Nephron progenitor cell (in vitro differentiated cells): ENCODE data around the gene WDR88.

Experiments
- DNase-seq: peaks from one replicate; pipeline ENCODE4 v3.0.0; 2021
- H3K27ac Mint-ChIP-seq: 2 replicates; pipeline ENCODE4 v1.8.0; 2021; ENCODE audit warnings: mild to moderate bottlenecking, moderate library complexity, mixed read lengths
- H3K27me3 Mint-ChIP-seq: 2 replicates; pipeline ENCODE4 v1.8.0; 2021; ENCODE audit warnings: mild to moderate bottlenecking, low read depth, mixed read lengths; ENCODE audit not compliant: poor library complexity
- H3K36me3 Mint-ChIP-seq: 2 replicates; pipeline ENCODE4 v1.8.0; 2021; ENCODE audit warnings: low read depth, mixed read lengths
- H3K4me1 Mint-ChIP-seq: 2 replicates; pipeline ENCODE4 v1.8.0; 2021; ENCODE audit warnings: mixed read lengths
- H3K4me3 Mint-ChIP-seq: 2 replicates; pipeline ENCODE4 v1.8.0; 2021; ENCODE audit warnings: mild to moderate bottlenecking, moderate library complexity, mixed read lengths
- H3K9me3 Mint-ChIP-seq: 2 replicates; pipeline ENCODE4 v1.8.0; 2021; ENCODE audit warnings: mild to moderate bottlenecking, moderate library complexity, mixed read lengths
- TF ChIP-seq, protein P1 (sequence below): fragments of 200-600 bp; sonication (generic); IDR thresholded peaks from 2 replicates; pipeline ENCODE4 v1.5.0; 2021; ENCODE audit warnings: antibody characterized with exemption

Gene WDR88

DNA sequence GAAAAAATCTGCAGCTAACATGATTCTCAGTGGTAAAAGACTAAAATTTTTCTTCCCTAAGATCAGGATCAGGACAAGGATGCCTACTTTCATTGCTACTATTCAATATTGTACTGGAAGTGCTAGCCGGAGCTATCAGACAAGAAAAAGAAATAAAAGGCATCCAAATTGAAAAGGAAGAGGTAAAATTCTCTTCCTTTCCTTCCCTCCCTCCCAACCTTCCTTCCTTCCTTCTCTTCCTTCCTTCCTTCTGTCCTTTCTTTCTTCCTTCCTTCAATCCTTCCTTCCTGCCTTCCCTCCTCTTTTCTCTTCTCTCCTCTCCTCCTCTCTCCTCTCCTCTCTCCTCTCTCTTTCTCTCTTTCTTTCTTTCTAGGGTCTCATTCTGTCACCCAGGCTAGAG lies 35.5 kb downstream of the WDR88 start:
- H3K4me1 Mint-ChIP-seq, result peaks cover 3% of the 10 kb centered on the region
- peaks cover 40% of the 10 kb centered on the region for H3K9me3 Mint-ChIP-seq
- peaks cover 17% of the 10 kb centered on the region for H3K36me3 Mint-ChIP-seq
- H3K27ac Mint-ChIP-seq, result no peak overlapping the region
- H3K27me3 Mint-ChIP-seq, result no peaks in the 10 kb centered on the region
- TF ChIP-seq, protein P1, sequence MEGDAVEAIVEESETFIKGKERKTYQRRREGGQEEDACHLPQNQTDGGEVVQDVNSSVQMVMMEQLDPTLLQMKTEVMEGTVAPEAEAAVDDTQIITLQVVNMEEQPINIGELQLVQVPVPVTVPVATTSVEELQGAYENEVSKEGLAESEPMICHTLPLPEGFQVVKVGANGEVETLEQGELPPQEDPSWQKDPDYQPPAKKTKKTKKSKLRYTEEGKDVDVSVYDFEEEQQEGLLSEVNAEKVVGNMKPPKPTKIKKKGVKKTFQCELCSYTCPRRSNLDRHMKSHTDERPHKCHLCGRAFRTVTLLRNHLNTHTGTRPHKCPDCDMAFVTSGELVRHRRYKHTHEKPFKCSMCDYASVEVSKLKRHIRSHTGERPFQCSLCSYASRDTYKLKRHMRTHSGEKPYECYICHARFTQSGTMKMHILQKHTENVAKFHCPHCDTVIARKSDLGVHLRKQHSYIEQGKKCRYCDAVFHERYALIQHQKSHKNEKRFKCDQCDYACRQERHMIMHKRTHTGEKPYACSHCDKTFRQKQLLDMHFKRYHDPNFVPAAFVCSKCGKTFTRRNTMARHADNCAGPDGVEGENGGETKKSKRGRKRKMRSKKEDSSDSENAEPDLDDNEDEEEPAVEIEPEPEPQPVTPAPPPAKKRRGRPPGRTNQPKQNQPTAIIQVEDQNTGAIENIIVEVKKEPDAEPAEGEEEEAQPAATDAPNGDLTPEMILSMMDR, result no peak
- no peak for DNase-seq
- H3K4me3 Mint-ChIP-seq, result no peak overlapping the region

DNA sequence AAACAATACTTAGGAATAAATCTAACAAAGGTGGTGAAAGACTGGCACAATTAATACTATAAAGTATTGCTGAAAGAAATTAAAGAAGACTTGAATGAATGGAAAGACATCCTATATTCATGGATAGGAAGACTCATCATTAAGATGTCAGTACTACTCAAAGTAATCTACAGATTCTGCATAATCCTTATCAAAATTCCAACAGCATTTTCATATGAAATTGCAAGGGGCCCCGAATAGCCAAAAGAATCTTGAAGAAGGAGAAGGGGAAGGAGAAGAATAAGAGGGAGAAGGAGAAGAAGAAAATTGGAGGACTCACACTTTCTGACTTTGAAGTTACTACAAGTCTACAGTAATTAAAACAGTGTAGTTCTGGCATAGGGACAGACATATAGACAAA lies 36.6 kb downstream of the WDR88 start:
- DNase-seq, result no peak
- TF ChIP-seq, protein P1, result no peak
- peaks cover 42% of the 10 kb centered on the region for H3K9me3 Mint-ChIP-seq
- no peak overlapping the region for H3K4me3 Mint-ChIP-seq
- no peak overlapping the region for H3K27ac Mint-ChIP-seq
- peaks cover 14% of the 10 kb centered on the region for H3K4me1 Mint-ChIP-seq
- H3K27me3 Mint-ChIP-seq, result no peaks in the 10 kb centered on the region
- peaks cover 17% of the 10 kb centered on the region for H3K36me3 Mint-ChIP-seq

DNA sequence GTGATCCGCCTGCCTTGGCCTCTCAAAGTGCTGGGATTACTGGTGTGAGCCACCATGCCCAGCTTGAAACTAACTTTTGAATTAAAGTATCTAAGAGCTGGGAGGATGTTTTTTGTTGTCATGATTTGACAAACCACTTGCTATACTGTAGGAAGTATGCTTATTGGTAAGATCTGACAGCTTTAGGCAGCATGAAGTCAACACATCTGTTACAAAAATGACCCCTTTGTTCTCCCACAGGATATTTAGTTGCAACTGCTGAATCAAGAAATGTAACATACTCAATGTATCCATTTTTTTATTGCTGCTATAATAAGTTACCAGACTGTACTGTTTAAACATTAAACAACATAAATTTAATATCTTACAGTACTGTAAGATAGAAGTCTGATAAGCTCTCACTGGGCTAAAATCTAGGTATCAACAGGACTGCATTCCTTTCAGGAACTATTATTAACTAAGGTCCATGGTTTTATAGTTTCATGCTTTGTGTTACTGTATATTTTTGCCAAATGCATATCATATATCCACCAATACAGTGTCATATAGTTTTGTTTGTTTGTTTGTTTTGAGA lies 39.4 kb downstream of the WDR88 start:
- DNase-seq, result no peak
- no peak overlapping the region for H3K27ac Mint-ChIP-seq
- H3K36me3 Mint-ChIP-seq, result peaks cover 17% of the 10 kb centered on the region
- H3K9me3 Mint-ChIP-seq, result peaks cover 27% of the 10 kb centered on the region
- no peak overlapping the region for H3K4me3 Mint-ChIP-seq
- H3K27me3 Mint-ChIP-seq, result no peaks in the 10 kb centered on the region
- peaks cover 35% of the 10 kb centered on the region for H3K4me1 Mint-ChIP-seq
- TF ChIP-seq, protein P1, result no peak

DNA sequence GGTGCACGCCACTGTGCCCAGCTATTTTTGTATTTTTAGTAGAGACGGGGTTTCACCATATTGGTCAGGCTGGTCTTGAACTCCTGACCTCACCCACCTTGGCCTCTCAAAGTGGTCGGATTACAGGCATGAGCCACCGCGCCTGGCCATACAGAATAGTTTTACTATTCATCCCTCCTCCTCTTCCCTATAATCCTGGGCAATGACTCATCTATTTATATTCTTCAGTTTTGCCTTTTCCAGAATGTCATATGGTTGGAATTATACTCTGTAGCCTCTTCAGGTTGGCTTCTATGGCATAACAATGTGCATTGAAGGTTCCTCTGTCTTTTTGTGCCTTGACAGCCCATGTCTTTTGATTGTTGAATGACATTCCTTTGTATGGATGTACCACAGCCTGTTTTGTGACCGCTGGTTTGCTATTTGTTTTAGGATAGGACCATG lies 40.0 kb downstream of the WDR88 start:
- no peak overlapping the region for H3K4me3 Mint-ChIP-seq
- H3K36me3 Mint-ChIP-seq, result peaks cover 17% of the 10 kb centered on the region
- peaks cover 27% of the 10 kb centered on the region for H3K9me3 Mint-ChIP-seq
- DNase-seq, result no peak
- H3K27me3 Mint-ChIP-seq, result peaks cover 3% of the 10 kb centered on the region
- peaks cover 36% of the 10 kb centered on the region for H3K4me1 Mint-ChIP-seq
- H3K27ac Mint-ChIP-seq, result no peak overlapping the region
- TF ChIP-seq, protein P1, result no peak

DNA sequence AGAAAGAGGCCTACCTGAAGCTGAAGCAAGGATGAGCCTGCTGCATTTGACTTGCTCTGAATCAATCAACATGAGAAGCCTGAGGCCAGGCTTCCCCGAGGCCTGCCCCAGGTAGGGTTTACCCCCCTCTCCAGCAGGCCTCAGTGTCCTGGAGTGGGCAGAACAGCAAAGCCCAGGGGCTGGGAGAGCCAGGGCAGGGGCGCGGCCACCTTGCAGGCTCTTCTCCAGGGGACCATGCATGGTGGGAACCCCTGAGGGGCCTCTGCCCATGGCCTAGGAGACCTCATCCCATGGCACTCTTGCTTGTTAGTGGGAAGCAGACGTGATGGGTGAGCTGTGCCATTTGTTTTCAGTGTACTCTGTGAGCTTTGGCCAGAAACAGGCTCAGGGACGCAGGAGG lies 42.3 kb downstream of the WDR88 start:
- no peak overlapping the region for H3K4me3 Mint-ChIP-seq

More for the DNA sequence above, 42.3 kb downstream of the WDR88 start:
- TF ChIP-seq, protein P1, result no peak
- Mint-ChIP-seq H3K36me3 (peaks cover 2% of the 10 kb centered on the region), H3K27ac (no peak overlapping the region), H3K9me3 (peaks cover 5% of the 10 kb centered on the region), H3K27me3 (peaks cover 4% of the 10 kb centered on the region), H3K4me1 (peaks cover 46% of the 10 kb centered on the region)
- DNase-seq, result no peak
